PC-3 (cell line): Measurements from ENCODE around the gene HMGB4.

Experiments
- EZH2 ChIP-seq: fragments of 300-600 bp; sonication (generic); IDR thresholded peaks from one replicate; pipeline ENCODE4 v1.6.1; 2017; ENCODE audit warnings: antibody characterized with exemption, mild to moderate bottlenecking, low read length; ENCODE audit not compliant: unreplicated experiment
- EZH2phosphoT487 ChIP-seq: fragments of 300-600 bp; sonication (generic); IDR thresholded peaks from 2 replicates; pipeline ENCODE4 v1.6.1; 2018; ENCODE audit warnings: mild to moderate bottlenecking, antibody characterized with exemption, low read length, borderline replicate concordance
- TF ChIP-seq, protein P1 (sequence below): fragments of 300-600 bp; sonication (generic); conservative IDR thresholded peaks from 2 replicates; pipeline ENCODE4 v1.5.1; 2017; ENCODE audit warnings: antibody characterized with exemption, low read depth, mild to moderate bottlenecking, low read length

DNA sequence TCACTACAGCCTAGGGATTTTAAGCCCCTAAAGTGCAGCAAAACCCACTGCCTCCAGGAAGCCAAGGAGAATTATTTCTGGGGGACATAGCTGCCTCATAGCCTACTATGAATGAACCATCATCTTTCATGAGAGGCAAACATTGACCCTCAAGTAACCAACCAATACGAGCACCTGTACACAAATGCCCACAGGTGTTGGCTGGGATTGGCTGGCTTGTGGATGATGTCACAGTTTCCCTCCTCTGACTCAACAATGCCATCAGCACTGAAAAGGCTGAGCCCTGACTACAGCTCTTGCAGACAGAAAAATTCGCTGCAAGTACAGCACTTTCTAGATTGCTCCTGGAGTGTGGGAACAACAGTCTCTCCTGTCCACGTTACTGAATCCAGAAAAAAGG lies at the start of gene HMGB4:
- no peak for TF ChIP-seq EZH2
- TF ChIP-seq, protein P1, sequence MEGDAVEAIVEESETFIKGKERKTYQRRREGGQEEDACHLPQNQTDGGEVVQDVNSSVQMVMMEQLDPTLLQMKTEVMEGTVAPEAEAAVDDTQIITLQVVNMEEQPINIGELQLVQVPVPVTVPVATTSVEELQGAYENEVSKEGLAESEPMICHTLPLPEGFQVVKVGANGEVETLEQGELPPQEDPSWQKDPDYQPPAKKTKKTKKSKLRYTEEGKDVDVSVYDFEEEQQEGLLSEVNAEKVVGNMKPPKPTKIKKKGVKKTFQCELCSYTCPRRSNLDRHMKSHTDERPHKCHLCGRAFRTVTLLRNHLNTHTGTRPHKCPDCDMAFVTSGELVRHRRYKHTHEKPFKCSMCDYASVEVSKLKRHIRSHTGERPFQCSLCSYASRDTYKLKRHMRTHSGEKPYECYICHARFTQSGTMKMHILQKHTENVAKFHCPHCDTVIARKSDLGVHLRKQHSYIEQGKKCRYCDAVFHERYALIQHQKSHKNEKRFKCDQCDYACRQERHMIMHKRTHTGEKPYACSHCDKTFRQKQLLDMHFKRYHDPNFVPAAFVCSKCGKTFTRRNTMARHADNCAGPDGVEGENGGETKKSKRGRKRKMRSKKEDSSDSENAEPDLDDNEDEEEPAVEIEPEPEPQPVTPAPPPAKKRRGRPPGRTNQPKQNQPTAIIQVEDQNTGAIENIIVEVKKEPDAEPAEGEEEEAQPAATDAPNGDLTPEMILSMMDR = no peak
- TF ChIP-seq EZH2phosphoT487 = no peak
